HepG2 (cell line): Measurements from ENCODE around the gene RCCD1. TPM values are rescaled to one million over a fixed set of nuclear protein-coding genes. Genes with fewer than 3 reads are reported as not detected.

Source experiments
- DMAP1 ChIP-seq: IDR thresholded peaks from 2 replicates; pipeline ENCODE4 v1.6.1; 2016
- FOXA1 ChIP-seq, 2 experiments: fragments of 450-650 bp in 1 of 2; sonication (generic) in 1 of 2; formaldehyde crosslinking in 1 of 2; IDR thresholded peaks; 2 replicates each; pipeline versions ENCODE4 v1.4.0 to v1.6.1; 2016 to 2020; ENCODE audit warnings: missing genetic modification reagents in 1 of 2
- HNRNPK ChIP-seq: fragments of 200-400 bp; formaldehyde crosslinking; IDR thresholded peaks from 2 replicates; pipeline ENCODE4 v1.6.1; 2018; ENCODE audit warnings: low read length, low read depth, moderate library complexity, mild to moderate bottlenecking; ENCODE audit not compliant: poor library complexity, severe bottlenecking
- HNRNPUL1 ChIP-seq: fragments of 200-400 bp; formaldehyde crosslinking; IDR thresholded peaks from 2 replicates; pipeline ENCODE4 v1.6.1; 2017; ENCODE audit warnings: low read depth, mild to moderate bottlenecking, low read length, moderate library complexity
- KMT2B ChIP-seq: IDR thresholded peaks from 2 replicates; pipeline ENCODE4 v1.6.1; 2016; ENCODE audit warnings: missing genetic modification reagents, missing compliant biosample characterization
- MTA3 ChIP-seq: sonication (generic); formaldehyde crosslinking; IDR thresholded peaks from 2 replicates; pipeline ENCODE4 v1.4.0; 2020; ENCODE audit warnings: missing genetic modification reagents
- POLR2A ChIP-seq, 2 experiments: IDR thresholded peaks; 2 replicates each; pipeline ENCODE4 v1.6.1; 2011; ENCODE audit warnings: low read depth in 2 of 2, low read length in 2 of 2, mild to moderate bottlenecking in 1 of 2, moderate library complexity in 1 of 2; ENCODE audit not compliant: insufficient read depth in 1 of 2
- ZBTB7B ChIP-seq: sonication (generic); formaldehyde crosslinking; IDR thresholded peaks from 2 replicates; pipeline ENCODE4 v1.4.0; 2020; ENCODE audit warnings: missing genetic modification reagents
- ZNF230 ChIP-seq: sonication (generic); formaldehyde crosslinking; IDR thresholded peaks from 2 replicates; pipeline ENCODE4 v1.4.0; 2020; ENCODE audit warnings: mild to moderate bottlenecking, missing genetic modification reagents
- ZNF329 ChIP-seq: sonication (generic); formaldehyde crosslinking; IDR thresholded peaks from 2 replicates; pipeline ENCODE4 v1.9.0; 2021; ENCODE audit warnings: low read depth, mild to moderate bottlenecking, missing genetic modification reagents
- ZNF350 ChIP-seq: sonication (generic); formaldehyde crosslinking; IDR thresholded peaks from 2 replicates; pipeline ENCODE4 v1.4.0; 2020; ENCODE audit warnings: mild to moderate bottlenecking, low read depth, missing genetic modification reagents, borderline replicate concordance
- ZNF468 ChIP-seq: sonication (generic); formaldehyde crosslinking; IDR thresholded peaks from 2 replicates; pipeline ENCODE4 v1.8.0; 2022; ENCODE audit warnings: mild to moderate bottlenecking, moderate library complexity, missing genetic modification reagents
- ZNF569 ChIP-seq: sonication (generic); formaldehyde crosslinking; IDR thresholded peaks from 2 replicates; pipeline ENCODE4 v1.5.0; 2020; ENCODE audit warnings: mild to moderate bottlenecking, missing genetic modification reagents, moderate library complexity, borderline replicate concordance
- ZSCAN30 ChIP-seq: sonication (generic); formaldehyde crosslinking; IDR thresholded peaks from 2 replicates; pipeline ENCODE4 v1.5.0; 2020; ENCODE audit warnings: mild to moderate bottlenecking, missing genetic modification reagents
- polyA plus RNA-seq, 8 experiments: library from polyadenylated mRNA; depleted of rRNA in 3 of 8; stranded (reverse) in 7 of 8; unstranded in 1 of 8; fragments of >200 nt; fragmentation: Illumina TruSeq in 4 of 8; extraction: Trizol in 4 of 8; gene quantifications; 2 replicates each; pipeline versions ENCODE4 v1.2.1 to v1.2.3, GENCODE V29; 2011 to 2016; ENCODE audit warnings: low read depth in 4 of 8, missing spikeins in 1 of 8, mixed read lengths in 1 of 8; ENCODE audit not compliant: insufficient read depth in 1 of 8
- total RNA-seq, 5 experiments: library from RNA; depleted of rRNA; stranded (reverse); fragments of >200 nt; fragmentation: Illumina TruSeq; extraction: Trizol; gene quantifications; 2 replicates each; pipeline ENCODE4 v1.2.3, GENCODE V29; 2016; ENCODE audit warnings: low read depth in 1 of 5
- TF ChIP-seq, protein P1 (sequence below): sonication (generic); formaldehyde crosslinking; conservative IDR thresholded peaks from 2 replicates; pipeline ENCODE4 v1.4.0; 2020; ENCODE audit warnings: missing genetic modification reagents
- TF ChIP-seq, protein P2 (sequence below): IDR thresholded peaks from 2 replicates; pipeline ENCODE4 v1.6.1; 2016; ENCODE audit warnings: low read depth
- TF ChIP-seq, protein P3 (sequence below): sonication (generic); formaldehyde crosslinking; IDR thresholded peaks from 2 replicates; pipeline ENCODE4 v1.4.0; 2020; ENCODE audit warnings: missing genetic modification reagents
- TF ChIP-seq, protein P4 (sequence below): sonication (generic); formaldehyde crosslinking; IDR thresholded peaks from 2 replicates; pipeline ENCODE4 v1.5.0; 2020; ENCODE audit warnings: mild to moderate bottlenecking, missing genetic modification reagents, borderline replicate concordance

The RCCD1 gene
- total and polyA plus RNA-seq, 2 of the 13 experiments (the other 11 are each of a cell fraction or from before 2014, with no cell fraction given) = 14.1 to 15.1 TPM

DNA sequence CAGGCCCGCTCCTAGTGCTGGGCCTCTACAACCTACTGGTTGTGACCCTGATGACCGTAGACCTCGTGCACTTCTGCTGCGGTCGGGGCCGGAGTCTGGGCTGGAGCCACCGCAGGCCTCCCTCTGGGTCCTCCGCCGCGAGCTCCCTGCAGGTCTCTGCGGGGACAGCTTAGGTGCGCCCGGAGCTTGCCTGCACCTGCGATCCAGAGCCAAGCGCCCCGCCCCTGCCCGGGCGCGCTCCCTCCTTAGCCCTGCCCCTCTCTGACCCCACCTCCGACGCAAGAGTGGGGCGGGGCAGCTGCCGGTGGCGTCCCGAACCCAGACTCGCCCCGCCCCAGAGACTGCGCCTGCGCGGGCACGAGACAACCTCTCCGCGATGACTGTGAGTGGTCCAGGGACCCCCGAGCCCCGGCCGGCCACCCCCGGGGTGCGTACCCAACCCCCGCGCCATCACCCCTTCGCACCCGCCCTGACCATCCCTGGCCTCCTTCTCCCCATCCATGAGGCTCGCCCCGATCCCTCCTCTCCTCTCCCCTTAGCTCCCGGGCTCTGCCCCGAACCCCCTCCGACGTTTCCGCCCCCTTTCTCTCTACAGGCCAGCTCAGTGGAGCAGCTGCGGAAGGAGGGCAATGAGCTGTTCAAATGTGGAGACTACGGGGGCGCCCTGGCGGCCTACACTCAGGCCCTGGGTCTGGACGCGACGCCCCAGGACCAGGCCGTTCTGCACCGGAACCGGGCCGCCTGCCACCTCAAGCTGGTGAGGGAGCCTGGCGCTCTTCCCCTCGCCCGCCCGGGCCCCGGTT, 19.5 kb upstream of the RCCD1 start, which contains the start of gene UNC45A (continued):
- TF ChIP-seq ZBTB7B = peak; percentile 93
- TF ChIP-seq, protein P1, sequence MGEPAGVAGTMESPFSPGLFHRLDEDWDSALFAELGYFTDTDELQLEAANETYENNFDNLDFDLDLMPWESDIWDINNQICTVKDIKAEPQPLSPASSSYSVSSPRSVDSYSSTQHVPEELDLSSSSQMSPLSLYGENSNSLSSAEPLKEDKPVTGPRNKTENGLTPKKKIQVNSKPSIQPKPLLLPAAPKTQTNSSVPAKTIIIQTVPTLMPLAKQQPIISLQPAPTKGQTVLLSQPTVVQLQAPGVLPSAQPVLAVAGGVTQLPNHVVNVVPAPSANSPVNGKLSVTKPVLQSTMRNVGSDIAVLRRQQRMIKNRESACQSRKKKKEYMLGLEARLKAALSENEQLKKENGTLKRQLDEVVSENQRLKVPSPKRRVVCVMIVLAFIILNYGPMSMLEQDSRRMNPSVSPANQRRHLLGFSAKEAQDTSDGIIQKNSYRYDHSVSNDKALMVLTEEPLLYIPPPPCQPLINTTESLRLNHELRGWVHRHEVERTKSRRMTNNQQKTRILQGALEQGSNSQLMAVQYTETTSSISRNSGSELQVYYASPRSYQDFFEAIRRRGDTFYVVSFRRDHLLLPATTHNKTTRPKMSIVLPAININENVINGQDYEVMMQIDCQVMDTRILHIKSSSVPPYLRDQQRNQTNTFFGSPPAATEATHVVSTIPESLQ (CRISPR knock-in tag) = no peak
- TF ChIP-seq, protein P2, sequence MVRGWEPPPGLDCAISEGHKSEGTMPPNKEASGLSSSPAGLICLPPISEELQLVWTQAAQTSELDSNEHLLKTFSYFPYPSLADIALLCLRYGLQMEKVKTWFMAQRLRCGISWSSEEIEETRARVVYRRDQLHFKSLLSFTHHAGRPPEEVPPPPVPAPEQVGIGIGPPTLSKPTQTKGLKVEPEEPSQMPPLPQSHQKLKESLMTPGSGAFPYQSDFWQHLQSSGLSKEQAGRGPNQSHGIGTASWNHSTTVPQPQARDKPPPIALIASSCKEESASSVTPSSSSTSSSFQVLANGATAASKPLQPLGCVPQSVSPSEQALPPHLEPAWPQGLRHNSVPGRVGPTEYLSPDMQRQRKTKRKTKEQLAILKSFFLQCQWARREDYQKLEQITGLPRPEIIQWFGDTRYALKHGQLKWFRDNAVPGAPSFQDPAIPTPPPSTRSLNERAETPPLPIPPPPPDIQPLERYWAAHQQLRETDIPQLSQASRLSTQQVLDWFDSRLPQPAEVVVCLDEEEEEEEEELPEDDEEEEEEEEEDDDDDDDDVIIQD (CRISPR knock-in tag) = peak; percentile 80; the same call in 1 of the 2 replicates
- peak; percentile 68 for TF ChIP-seq HNRNPK
- TF ChIP-seq FOXA1 (IDR thresholded peaks at IDR 0.05) = no peak
- no peak for TF ChIP-seq FOXA1 (CRISPR knock-in tag; IDR thresholded peaks at IDR 0.05)
- TF ChIP-seq DMAP1 = peak; percentile 34; the same call in 1 of the 2 replicates
- no peak for TF ChIP-seq ZNF468 (CRISPR knock-in tag)
- TF ChIP-seq HNRNPUL1 = no peak
- peak; percentile 21; the same call in 1 of the 2 replicates for TF ChIP-seq ZNF350 (CRISPR knock-in tag)
- TF ChIP-seq, protein P3, sequence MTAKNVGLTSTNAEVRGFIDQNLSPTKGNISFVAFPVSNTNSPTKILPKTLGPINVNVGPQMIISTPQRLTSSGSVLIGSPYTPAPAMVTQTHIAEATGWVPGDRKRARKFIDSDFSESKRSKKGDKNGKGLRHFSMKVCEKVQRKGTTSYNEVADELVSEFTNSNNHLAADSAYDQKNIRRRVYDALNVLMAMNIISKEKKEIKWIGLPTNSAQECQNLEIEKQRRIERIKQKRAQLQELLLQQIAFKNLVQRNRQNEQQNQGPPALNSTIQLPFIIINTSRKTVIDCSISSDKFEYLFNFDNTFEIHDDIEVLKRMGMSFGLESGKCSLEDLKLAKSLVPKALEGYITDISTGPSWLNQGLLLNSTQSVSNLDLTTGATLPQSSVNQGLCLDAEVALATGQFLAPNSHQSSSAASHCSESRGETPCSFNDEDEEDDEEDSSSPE (CRISPR knock-in tag) = peak; percentile 31; the same call in 1 of the 2 replicates
- TF ChIP-seq POLR2A (IDR thresholded peaks at IDR 0.05; ENCODE audit: insufficient read depth in 1 of 2, low read depth in 2 of 2, low read length in 2 of 2) = peak; percentile 54 to 83
- no peak for TF ChIP-seq ZNF569 (CRISPR knock-in tag)
- TF ChIP-seq ZNF230 (CRISPR knock-in tag) = peak; percentile 40; the same call in 1 of the 2 replicates
- TF ChIP-seq ZSCAN30 = no peak
- no peak for TF ChIP-seq MTA3 (CRISPR knock-in tag)
- TF ChIP-seq, protein P4, sequence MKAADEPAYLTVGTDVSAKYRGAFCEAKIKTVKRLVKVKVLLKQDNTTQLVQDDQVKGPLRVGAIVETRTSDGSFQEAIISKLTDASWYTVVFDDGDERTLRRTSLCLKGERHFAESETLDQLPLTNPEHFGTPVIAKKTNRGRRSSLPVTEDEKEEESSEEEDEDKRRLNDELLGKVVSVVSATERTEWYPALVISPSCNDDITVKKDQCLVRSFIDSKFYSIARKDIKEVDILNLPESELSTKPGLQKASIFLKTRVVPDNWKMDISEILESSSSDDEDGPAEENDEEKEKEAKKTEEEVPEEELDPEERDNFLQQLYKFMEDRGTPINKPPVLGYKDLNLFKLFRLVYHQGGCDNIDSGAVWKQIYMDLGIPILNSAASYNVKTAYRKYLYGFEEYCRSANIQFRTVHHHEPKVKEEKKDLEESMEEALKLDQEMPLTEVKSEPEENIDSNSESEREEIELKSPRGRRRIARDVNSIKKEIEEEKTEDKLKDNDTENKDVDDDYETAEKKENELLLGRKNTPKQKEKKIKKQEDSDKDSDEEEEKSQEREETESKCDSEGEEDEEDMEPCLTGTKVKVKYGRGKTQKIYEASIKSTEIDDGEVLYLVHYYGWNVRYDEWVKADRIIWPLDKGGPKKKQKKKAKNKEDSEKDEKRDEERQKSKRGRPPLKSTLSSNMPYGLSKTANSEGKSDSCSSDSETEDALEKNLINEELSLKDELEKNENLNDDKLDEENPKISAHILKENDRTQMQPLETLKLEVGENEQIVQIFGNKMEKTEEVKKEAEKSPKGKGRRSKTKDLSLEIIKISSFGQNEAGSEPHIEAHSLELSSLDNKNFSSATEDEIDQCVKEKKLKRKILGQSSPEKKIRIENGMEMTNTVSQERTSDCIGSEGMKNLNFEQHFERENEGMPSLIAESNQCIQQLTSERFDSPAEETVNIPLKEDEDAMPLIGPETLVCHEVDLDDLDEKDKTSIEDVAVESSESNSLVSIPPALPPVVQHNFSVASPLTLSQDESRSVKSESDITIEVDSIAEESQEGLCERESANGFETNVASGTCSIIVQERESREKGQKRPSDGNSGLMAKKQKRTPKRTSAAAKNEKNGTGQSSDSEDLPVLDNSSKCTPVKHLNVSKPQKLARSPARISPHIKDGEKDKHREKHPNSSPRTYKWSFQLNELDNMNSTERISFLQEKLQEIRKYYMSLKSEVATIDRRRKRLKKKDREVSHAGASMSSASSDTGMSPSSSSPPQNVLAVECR (CRISPR knock-in tag) = peak; percentile 69; the same call in 1 of the 2 replicates
- TF ChIP-seq KMT2B (CRISPR knock-in tag) = no peak; the same call in 1 of the 2 replicates
- 0 out of 2 replicates have a peak, but pooled peaks have one; percentile 42 for TF ChIP-seq ZNF329 (CRISPR knock-in tag)
